Common myeloid progenitor, CD34-positive (primary cell): ENCODE results near the gene BRIX1. TPM values are rescaled to one million over a fixed set of nuclear protein-coding genes. Genes with fewer than 3 reads are reported as not detected.

Source experiments
- CTCF ChIA-PET: fragments of 350-600 bp; sonication (Branson Sonifier 250); formaldehyde crosslinking; loops from one replicate; lab custom pipeline; 2021; ENCODE audit warnings: antibody characterized with exemption; lab: Charles Lee
- POLR2A ChIA-PET: fragments of 350-600 bp; sonication (Branson Sonifier 250); formaldehyde crosslinking; loops from one replicate; lab custom pipeline; 2021; ENCODE audit warnings: antibody characterized with exemption; lab: Charles Lee
- DNase-seq, 3 donors: peaks; one replicate each; pipeline versions ENCODE4 v3.0.0 to v3.0.0-alpha.2; 2013
- H3K27ac ChIP-seq, 2 experiments: 1 replicate in 1 of 2; 2 replicates in 1 of 2; pipeline ENCODE4 v1.7.0; 2013; ENCODE audit warnings: inconsistent platforms in 2 of 2, low read length in 2 of 2, mild to moderate bottlenecking in 2 of 2, low read depth in 1 of 2, moderate library complexity in 1 of 2; ENCODE audit not compliant: severe bottlenecking in 2 of 2, insufficient read depth in 1 of 2, poor library complexity in 1 of 2
- H3K27me3 ChIP-seq, 5 experiments: replicated peaks in 2 of 5; 1 replicate in 3 of 5; 2 replicates in 2 of 5; pipeline versions ENCODE4 v1.6.1 to v1.7.0; 2013; ENCODE audit warnings: low read length in 4 of 5, mild to moderate bottlenecking in 2 of 5, moderate library complexity in 2 of 5, inconsistent platforms in 1 of 5; ENCODE audit not compliant: insufficient read depth in 5 of 5, control insufficient read depth in 4 of 5
- H3K36me3 ChIP-seq, 4 experiments: 1 replicate in 2 of 4; 2 replicates in 2 of 4; pipeline versions ENCODE4 v1.6.1 to v1.7.0; 2013; ENCODE audit warnings: low read length in 3 of 4, control low read depth in 1 of 4, mild to moderate bottlenecking in 1 of 4; ENCODE audit not compliant: control insufficient read depth in 4 of 4, insufficient read depth in 4 of 4
- H3K4me1 ChIP-seq, 4 experiments: 1 replicate in 3 of 4; 2 replicates in 1 of 4; pipeline versions ENCODE4 v1.6.1 to v1.7.1; 2013; ENCODE audit warnings: low read length in 3 of 4, mild to moderate bottlenecking in 3 of 4, control low read depth in 1 of 4, inconsistent platforms in 1 of 4, moderate library complexity in 1 of 4; ENCODE audit not compliant: control insufficient read depth in 4 of 4, insufficient read depth in 4 of 4; ENCODE audit errors: control extremely low read depth in 1 of 4
- H3K4me3 ChIP-seq, 7 experiments: 1 replicate in 4 of 7; 2 replicates in 3 of 7; pipeline versions ENCODE4 v1.5.1 to v1.7.0; 2013; ENCODE audit warnings: mild to moderate bottlenecking in 7 of 7, low read length in 6 of 7, moderate library complexity in 6 of 7, inconsistent platforms in 2 of 7, low read depth in 2 of 7, control low read depth in 1 of 7; ENCODE audit not compliant: insufficient read depth in 4 of 7, control insufficient read depth in 1 of 7; ENCODE audit errors: extremely low read depth in 1 of 7
- H3K9me3 ChIP-seq, 5 experiments: 1 replicate in 4 of 5; 2 replicates in 1 of 5; pipeline versions ENCODE4 v1.6.1 to v1.7.1; 2013; ENCODE audit warnings: low read length in 4 of 5, mild to moderate bottlenecking in 2 of 5, inconsistent platforms in 1 of 5, low read depth in 1 of 5, moderate library complexity in 1 of 5; ENCODE audit not compliant: control insufficient read depth in 4 of 5, insufficient read depth in 2 of 5; ENCODE audit errors: control extremely low read depth in 1 of 5
- WGBS: methylation state at CpG from one replicate; pipeline ENCODE4 v1.1.5; 2013; ENCODE audit not compliant: insufficient coverage; 5-methylcytosine and 5-hydroxymethylcytosine counted together
- polyA plus RNA-seq: library from polyadenylated mRNA; unstranded; fragments of 120-200 nt; gene quantifications from one replicate; pipeline ENCODE4 v1.2.1, GENCODE V29; 2013

The BRIX1 gene, protein sequence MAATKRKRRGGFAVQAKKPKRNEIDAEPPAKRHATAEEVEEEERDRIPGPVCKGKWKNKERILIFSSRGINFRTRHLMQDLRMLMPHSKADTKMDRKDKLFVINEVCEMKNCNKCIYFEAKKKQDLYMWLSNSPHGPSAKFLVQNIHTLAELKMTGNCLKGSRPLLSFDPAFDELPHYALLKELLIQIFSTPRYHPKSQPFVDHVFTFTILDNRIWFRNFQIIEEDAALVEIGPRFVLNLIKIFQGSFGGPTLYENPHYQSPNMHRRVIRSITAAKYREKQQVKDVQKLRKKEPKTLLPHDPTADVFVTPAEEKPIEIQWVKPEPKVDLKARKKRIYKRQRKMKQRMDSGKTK
- 28.0 TPM for polyA plus RNA-seq

GRCh38 chr5:34915139-34915855 lies at the start of gene BRIX1, which contains the start of gene RAD1:
Gene BRIX1, plus strand, starts transcription at chr5:34915711. Its CDS starts 28 bp downstream, at chr5:34915739.
Gene RAD1, minus strand, starts transcription at chr5:34915504. Its CDS starts 612 bp downstream, at chr5:34914892.
- Histone ChIP-seq H3K4me3 (peak within 1 kb of the TSS; percentile 93 to 100 (median 97)), H3K27ac (peak within 1 kb of the TSS; percentile 80 to 95), H3K4me1 (peaks cover 19 to 36% (median 26%) of the 10 kb centered on the region in 4 experiments), H3K27me3 (no peaks in the 10 kb centered on the region), H3K9me3 (no peaks in the 10 kb centered on the region), H3K36me3 (peaks cover 5 to 34% (median 15%) of the 10 kb centered on the region in 4 experiments)
- ChIA-PET CTCF (interaction anchor here (0.9 to 2.4 kb wide), 5 partner anchors 9 to 17 kb away, joined by 5 to 8 read pairs (median 5); partner anchors contain the start of gene DNAJC21), POLR2A (interaction anchor here (0.7 to 3.4 kb wide), 2 partner anchors 14 to 19 kb away, joined by 3 to 27 read pairs; partner anchors contain the start of gene DNAJC21)
- under 1% methylated on average over 66 of the region's 67 CpGs for WGBS
- peak; percentile 98 to 99 (median 99) for DNase-seq

DNA sequence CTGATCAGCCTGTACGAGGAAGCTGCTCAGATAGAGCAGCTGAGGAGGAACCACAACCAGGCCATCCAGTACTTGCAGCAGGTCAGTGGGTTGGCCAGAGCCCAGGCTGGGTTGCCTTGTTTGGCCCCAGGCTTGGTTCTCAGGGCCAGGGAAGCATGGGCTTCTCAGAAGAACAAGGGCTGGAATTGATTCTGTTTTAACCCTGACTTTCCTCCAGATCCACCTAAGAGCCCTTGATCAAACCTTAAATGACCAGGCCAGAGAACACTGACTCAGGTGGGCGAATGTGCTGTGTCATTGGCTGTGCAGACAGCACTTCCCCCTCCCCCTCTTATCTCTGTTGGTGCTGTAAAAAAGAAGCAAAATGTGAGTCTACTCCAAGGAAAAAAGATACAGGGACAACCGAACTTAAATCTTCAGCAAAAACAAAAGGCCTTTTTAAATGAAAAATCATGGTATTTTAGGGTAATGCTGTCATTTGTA lies 48.5 kb upstream of the BRIX1 start:
- Histone ChIP-seq H3K27me3 (no peaks in the 10 kb centered on the region), H3K4me1 (peaks cover 0 to 52% (median 26%) of the 10 kb centered on the region in 4 experiments), H3K27ac (peak overlapping the region in 1 of 2 experiments; percentile 59), H3K4me3 (no peak overlapping the region), H3K36me3 (no peaks in the 10 kb centered on the region), H3K9me3 (no peaks in the 10 kb centered on the region)
- 54% methylated on average over 2 of the region's 3 CpGs for WGBS
- peak in 2 of 3 donors; percentile 7 to 17 for DNase-seq
- POLR2A ChIA-PET, result no interaction called here
- CTCF ChIA-PET, result interaction anchor here (1.3 kb wide), 1 partner anchor 31 kb away, joined by 5 read pairs; no protein-coding TSS in a partner anchor

GRCh38 chr5:34867660-34868059 lies 47.9 kb upstream of the BRIX1 start:
- CTCF ChIA-PET, result interaction anchor here (1.3 to 1.4 kb wide), 2 partner anchors 27 to 30 kb away, joined by 3 to 5 read pairs; no protein-coding TSS in a partner anchor
- POLR2A ChIA-PET, result no interaction called here
- Histone ChIP-seq H3K27me3 (no peaks in the 10 kb centered on the region), H3K4me1 (peaks cover 0 to 49% (median 26%) of the 10 kb centered on the region in 4 experiments), H3K27ac (peak overlapping the region in 1 of 2 experiments; percentile 59), H3K9me3 (no peaks in the 10 kb centered on the region), H3K36me3 (no peaks in the 10 kb centered on the region), H3K4me3 (no peak overlapping the region)
- no peak for DNase-seq
- WGBS, result no CpG with 5 or more reads among the region's 3 CpGs

- H3K27ac ChIP-seq, result no peak overlapping the region
- ChIA-PET CTCF (interaction anchor here (1.4 kb wide), 1 partner anchor 28 kb away, joined by 3 read pairs; no protein-coding TSS in a partner anchor), POLR2A (no interaction called here)
These were observed 46.7 kb upstream of the BRIX1 start for GRCh38 chr5:34868791-34869190.

DNA sequence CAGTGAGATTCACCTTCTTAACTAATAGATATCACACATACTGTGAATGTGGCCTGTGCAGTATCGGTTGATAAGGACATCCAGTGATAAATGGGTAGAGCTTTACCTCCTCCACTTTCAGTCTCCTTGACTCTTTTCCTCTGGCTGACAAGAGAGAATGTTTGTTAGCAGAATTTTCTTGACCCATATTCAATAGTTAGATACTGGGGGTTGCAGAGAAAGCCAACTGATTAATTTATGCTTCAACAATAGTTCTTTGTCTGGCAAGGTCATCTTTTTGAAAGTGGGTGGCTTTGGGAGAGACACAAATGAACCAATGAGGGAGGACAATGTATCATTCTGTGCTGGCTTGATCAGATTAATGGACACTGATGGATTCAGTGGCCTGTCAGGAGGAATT lies 46.3 kb upstream of the BRIX1 start:
- H3K4me3 ChIP-seq, result no peak overlapping the region
- no peak for DNase-seq
- H3K9me3 ChIP-seq, result no peaks in the 10 kb centered on the region
- H3K36me3 ChIP-seq, result no peaks in the 10 kb centered on the region
- WGBS, result no CpG with 5 or more reads among the region's 1 CpG
- H3K4me1 ChIP-seq, result peaks cover 0 to 33% (median 14%) of the 10 kb centered on the region in 4 experiments
- CTCF ChIA-PET, result interaction anchor here (1.4 kb wide), 1 partner anchor 28 kb away, joined by 3 read pairs; no protein-coding TSS in a partner anchor
- no peak overlapping the region for H3K27ac ChIP-seq
- POLR2A ChIA-PET, result no interaction called here
- H3K27me3 ChIP-seq, result no peaks in the 10 kb centered on the region

More at GRCh38 chr5:34868791-34869190, 46.7 kb upstream of the BRIX1 start:
- Histone ChIP-seq H3K36me3 (no peaks in the 10 kb centered on the region), H3K27me3 (no peaks in the 10 kb centered on the region), H3K9me3 (no peaks in the 10 kb centered on the region), H3K4me3 (no peak overlapping the region), H3K4me1 (peaks cover 0 to 37% (median 19%) of the 10 kb centered on the region in 4 experiments)
- DNase-seq, result no peak
- WGBS, result no CpG with 5 or more reads among the region's 1 CpG

DNA sequence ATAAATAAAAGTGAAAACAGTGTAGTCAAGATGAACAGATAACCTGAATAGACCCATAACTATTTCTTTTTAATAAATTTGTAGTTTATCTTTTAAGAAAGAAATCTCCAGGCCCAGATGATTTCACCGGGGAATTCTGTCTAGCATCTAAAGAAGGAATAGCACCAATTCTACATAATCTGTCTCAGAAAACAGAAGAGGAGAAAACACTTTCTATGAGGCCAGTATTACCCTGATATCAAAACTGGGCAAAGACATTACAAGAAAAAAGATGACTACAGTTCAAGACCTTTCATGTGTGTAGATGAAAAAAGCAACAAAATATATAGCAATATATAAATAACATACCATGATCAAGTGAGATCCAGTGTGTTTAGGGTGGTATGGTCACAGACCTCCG lies 45.1 kb upstream of the BRIX1 start:
- WGBS, result no CpG with 5 or more reads among the region's 2 CpGs
- ChIA-PET CTCF (no interaction called here), POLR2A (no interaction called here)
- peaks cover 0 to 21% (median 10%) of the 10 kb centered on the region in 4 experiments for H3K4me1 ChIP-seq
- no peak overlapping the region for H3K4me3 ChIP-seq
- H3K36me3 ChIP-seq, result no peaks in the 10 kb centered on the region
- no peak for DNase-seq
- no peak overlapping the region for H3K27ac ChIP-seq
- no peaks in the 10 kb centered on the region for H3K9me3 ChIP-seq
- no peaks in the 10 kb centered on the region for H3K27me3 ChIP-seq
